Endothelial cell of umbilical vein (primary cell): ENCODE data around the gene NDUFAF2. TPM values are rescaled to one million over a fixed set of nuclear protein-coding genes. Genes with fewer than 3 reads are reported as not detected.

ENCODE experiments used
- BruUV-seq: library from RNA; stranded (reverse); fragments of 400-500 nt; replicated peaks from 2 replicates; lab custom pipeline; 2021; lab: Mats Ljungman, UMichigan
- CTCF ChIA-PET: fragments of 300-600, 350-600 bp; sonication (Branson Sonifier 250); formaldehyde crosslinking; loops from one replicate; lab custom pipeline; 2021; ENCODE audit warnings: antibody characterized with exemption, inconsistent platforms; lab: Charles Lee
- POLR2A ChIA-PET: fragments of 300-600, 350-600 bp; sonication (Branson Sonifier 250); formaldehyde crosslinking; loops from one replicate; lab custom pipeline; 2021; ENCODE audit warnings: antibody characterized with exemption, inconsistent platforms; lab: Charles Lee
- DNase-seq: peaks from one replicate; pipeline ENCODE4 v3.0.0-alpha.2; 2011; ENCODE audit warnings: low read depth, low spot score
- FAIRE-seq: peaks from 2 replicates; lab custom pipeline; 2011; peaks lifted over from hg19 to GRCh38; lab: Jason Lieb, UNC
- H2AFZ ChIP-seq: 2 replicates; pipeline ENCODE4 v1.6.0; 2012; ENCODE audit warnings: low read depth, low read length, control low read depth, inconsistent platforms
- H3K27ac ChIP-seq: 2 replicates; pipeline ENCODE4 v1.5.1; 2011; ENCODE audit warnings: low read depth, mild to moderate bottlenecking, control low read depth, low read length, moderate library complexity; ENCODE audit not compliant: insufficient read depth
- H3K27me3 ChIP-seq, 2 experiments: 2 replicates each; pipeline versions ENCODE4 v1.6.0 to v1.6.1; 2011; ENCODE audit warnings: low read length in 2 of 2, mixed read lengths in 1 of 2; ENCODE audit not compliant: control insufficient read depth in 2 of 2, insufficient read depth in 2 of 2
- H3K36me3 ChIP-seq, 2 experiments: 2 replicates in 1 of 2; 3 replicates in 1 of 2; pipeline ENCODE4 v1.5.1; 2011; ENCODE audit warnings: low read length in 2 of 2, mild to moderate bottlenecking in 1 of 2, moderate library complexity in 1 of 2; ENCODE audit not compliant: control insufficient read depth in 2 of 2, insufficient read depth in 2 of 2; ENCODE audit errors: extremely low read depth in 1 of 2
- H3K4me1 ChIP-seq: 3 replicates; pipeline ENCODE4 v1.5.1; 2011; ENCODE audit warnings: mild to moderate bottlenecking, low read length; ENCODE audit not compliant: control insufficient read depth, insufficient read depth; ENCODE audit errors: extremely low read depth
- H3K4me2 ChIP-seq: 2 replicates; pipeline ENCODE4 v1.6.1; 2011; ENCODE audit warnings: low read length, control low read depth, mixed read lengths; ENCODE audit not compliant: insufficient read depth
- H3K4me3 ChIP-seq, 3 experiments: fragments of 200-600 bp in 1 of 3; sonication (generic), shearing (Covaris generic) in 1 of 3; replicated peaks in 1 of 3; 2 replicates each; pipeline ENCODE4 v1.5.1; 2011 to 2016; ENCODE audit warnings: control low read depth in 3 of 3, low read length in 3 of 3, mild to moderate bottlenecking in 2 of 3, inconsistent platforms in 1 of 3, low read depth in 1 of 3, moderate library complexity in 1 of 3; ENCODE audit not compliant: insufficient read depth in 1 of 3
- H3K79me2 ChIP-seq: 2 replicates; pipeline ENCODE4 v1.6.0; 2012; ENCODE audit warnings: low read length, inconsistent platforms; ENCODE audit not compliant: control insufficient read depth, insufficient read depth
- H3K9ac ChIP-seq: replicated peaks from 2 replicates; pipeline ENCODE3; 2011; ENCODE audit warnings: low read length, control low read depth; ENCODE audit not compliant: insufficient read depth; ENCODE audit errors: extremely low read depth
- H3K9me1 ChIP-seq: replicated peaks from 3 replicates; pipeline ENCODE4 v1.6.0; 2011; ENCODE audit warnings: mild to moderate bottlenecking, low read length; ENCODE audit not compliant: control insufficient read depth, insufficient read depth; ENCODE audit errors: extremely low read depth
- H3K9me3 ChIP-seq: replicated peaks from 2 replicates; pipeline ENCODE4 v1.5.1; 2012; ENCODE audit warnings: low read length, inconsistent platforms; ENCODE audit not compliant: control insufficient read depth, insufficient read depth
- H4K20me1 ChIP-seq: replicated peaks from 2 replicates; pipeline ENCODE3; 2011; ENCODE audit warnings: mild to moderate bottlenecking, low read length; ENCODE audit not compliant: control insufficient read depth, insufficient read depth; ENCODE audit errors: extremely low read depth
- EZH2 ChIP-seq: IDR thresholded peaks from 2 replicates; pipeline ENCODE4 v1.6.1; 2012; ENCODE audit warnings: borderline replicate concordance, low read depth, mild to moderate bottlenecking, moderate library complexity, low read length, inconsistent platforms; ENCODE audit not compliant: severe bottlenecking
- FOS ChIP-seq: IDR thresholded peaks from 2 replicates; pipeline ENCODE4 v1.6.1; 2011; ENCODE audit warnings: mild to moderate bottlenecking, low read length, moderate library complexity, borderline replicate concordance; ENCODE audit not compliant: insufficient read depth
- GATA2 ChIP-seq: IDR thresholded peaks from 2 replicates; pipeline ENCODE4 v1.7.0; 2011; ENCODE audit warnings: low read depth, mild to moderate bottlenecking, moderate library complexity, mixed read lengths, low read length; ENCODE audit not compliant: insufficient read length, insufficient read depth
- JUN ChIP-seq: IDR thresholded peaks from 2 replicates; pipeline ENCODE4 v1.6.1; 2011; ENCODE audit warnings: borderline replicate concordance, low read depth; ENCODE audit not compliant: insufficient read length, insufficient read depth
- MYC ChIP-seq: IDR thresholded peaks from one replicate; pipeline ENCODE4 v1.6.1; 2011; ENCODE audit warnings: mild to moderate bottlenecking, low read depth, low read length
- POLR2A ChIP-seq: IDR thresholded peaks from 2 replicates; pipeline ENCODE4 v1.6.1; 2012; ENCODE audit warnings: low read depth, mild to moderate bottlenecking, control low read depth, low read length
- POLR2AphosphoS5 ChIP-seq: IDR thresholded peaks from 2 replicates; pipeline ENCODE4 v1.6.1; 2012; ENCODE audit warnings: low read depth, mild to moderate bottlenecking, control low read depth, low read length, moderate library complexity; ENCODE audit not compliant: insufficient read depth
- dilution Hi-C: fragments of 300-500 bp; cut with MboI; formaldehyde crosslinking; loops from one replicate; pipeline ENCODE4 v1.15.0; 2019; ENCODE audit warnings: low sequenced_read_pairs; ENCODE audit not compliant: extremely low pct_ligation_motif_present
- intact Hi-C: fragments of 100-400 bp; cut with micrococcal nuclease; formaldehyde crosslinking; loops from one replicate; pipeline ENCODE4 v1.10.0; 2022
- polyA plus RNA-seq, 4 experiments: library from polyadenylated mRNA; depleted of rRNA in 3 of 4; stranded (reverse) in 3 of 4; unstranded in 1 of 4; fragments of >200 nt; gene quantifications; 2 replicates each; pipeline versions ENCODE4 v1.2.1 to v1.2.3, GENCODE V29; 2011 to 2012; ENCODE audit warnings: missing spikeins in 1 of 4
- total RNA-seq: library from RNA; stranded (reverse); gene quantifications from 2 replicates; pipeline ENCODE4 v1.2.3, GENCODE V29; 2021
- TF ChIP-seq, protein P1 (sequence below), 2 donors: IDR thresholded peaks; 1 replicate in 1 of 2; 2 replicates in 1 of 2; pipeline ENCODE4 v1.5.1; 2011; ENCODE audit warnings: low read length in 2 of 2, mild to moderate bottlenecking in 2 of 2, moderate library complexity in 2 of 2, control low read depth in 1 of 2, inconsistent platforms in 1 of 2, low read depth in 1 of 2; ENCODE audit not compliant: insufficient read depth in 1 of 2; ENCODE audit errors: extremely low read depth in 1 of 2

Gene NDUFAF2
- total and polyA plus RNA-seq, 2 donors (not counting 3 experiments of a cell fraction or from before 2014, with no cell fraction given), result 10.7 to 39.9 TPM

DNA sequence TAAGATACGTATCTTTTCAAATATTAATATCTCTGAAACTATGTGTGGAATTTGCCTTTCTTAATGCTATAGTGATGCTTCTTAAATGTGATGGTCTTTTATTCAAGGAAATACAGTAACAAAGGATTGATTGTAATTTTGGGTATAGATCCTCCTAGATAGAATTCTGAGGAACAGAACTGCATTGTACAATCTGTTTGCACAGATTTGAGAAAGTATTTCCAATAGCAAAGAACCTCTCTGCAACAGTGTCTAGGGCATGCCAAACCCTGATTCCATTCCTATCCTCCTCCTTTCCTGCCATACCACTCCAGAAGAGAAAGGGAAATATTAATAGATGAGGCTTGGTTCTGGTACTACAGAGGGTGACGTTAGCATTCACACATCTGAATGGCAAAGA lies 206.9 kb downstream of the NDUFAF2 start:
- H3K27me3 ChIP-seq, result no peaks in the 10 kb centered on the region
- H3K9me1 ChIP-seq, result no peaks in the 10 kb centered on the region
- H3K4me3 ChIP-seq, result no peak overlapping the region
- FAIRE-seq (no peak), DNase-seq (no peak)
- no peak overlapping the region for H3K4me2 ChIP-seq
- H4K20me1 ChIP-seq, result no peaks in the 10 kb centered on the region
- dilution Hi-C loops, result no loop called here
- no peaks in the 10 kb centered on the region for H3K36me3 ChIP-seq
- ChIA-PET CTCF (no interaction called here), POLR2A (no interaction called here)
- intact Hi-C loops, result no loop called here
- H3K27ac ChIP-seq, result no peak overlapping the region
- no peaks in the 10 kb centered on the region for H3K4me1 ChIP-seq
- no peaks in the 10 kb centered on the region for H3K79me2 ChIP-seq
- no TSS peak for BruUV-seq
- H3K9ac ChIP-seq, result no peak overlapping the region
- no peaks in the 10 kb centered on the region for H3K9me3 ChIP-seq
- no peak overlapping the region for H2AFZ ChIP-seq
- no peak for TF ChIP-seq GATA2
- TF ChIP-seq POLR2A, result no peak
- TF ChIP-seq MYC, result no peak

DNA sequence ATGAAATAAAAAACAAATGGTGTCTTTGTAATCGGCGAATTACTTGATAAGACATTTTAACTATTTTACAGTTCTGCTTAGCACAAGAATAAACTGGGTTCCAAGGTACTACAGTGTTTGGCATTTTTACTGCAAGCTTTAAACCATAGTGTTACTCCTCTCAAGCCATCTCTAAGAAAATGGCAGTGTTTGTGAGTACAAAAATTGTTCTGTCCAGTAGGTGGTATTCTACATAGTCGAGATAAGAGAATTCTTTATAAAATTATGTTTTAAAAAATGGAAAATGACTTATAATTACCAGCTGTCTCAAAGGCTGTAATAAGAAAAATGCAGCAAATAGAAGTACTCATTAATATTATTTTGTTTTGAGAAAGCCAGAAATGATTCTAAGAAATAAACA lies 214.1 kb downstream of the NDUFAF2 start:
- POLR2A ChIA-PET, result no interaction called here
- no peak for FAIRE-seq
- dilution Hi-C loops, result no loop called here
- intact Hi-C loops, result loop anchor here (1.0 kb wide), 1 partner anchor 9 kb away; no protein-coding TSS in a partner anchor
- no peak overlapping the region for H2AFZ ChIP-seq
- no peak for TF ChIP-seq POLR2AphosphoS5
- TF ChIP-seq FOS, result no peak
- TF ChIP-seq POLR2A, result no peak
- TF ChIP-seq MYC, result no peak
- TF ChIP-seq EZH2, result no peak
- TF ChIP-seq JUN, result no peak
- TF ChIP-seq, protein P1, sequence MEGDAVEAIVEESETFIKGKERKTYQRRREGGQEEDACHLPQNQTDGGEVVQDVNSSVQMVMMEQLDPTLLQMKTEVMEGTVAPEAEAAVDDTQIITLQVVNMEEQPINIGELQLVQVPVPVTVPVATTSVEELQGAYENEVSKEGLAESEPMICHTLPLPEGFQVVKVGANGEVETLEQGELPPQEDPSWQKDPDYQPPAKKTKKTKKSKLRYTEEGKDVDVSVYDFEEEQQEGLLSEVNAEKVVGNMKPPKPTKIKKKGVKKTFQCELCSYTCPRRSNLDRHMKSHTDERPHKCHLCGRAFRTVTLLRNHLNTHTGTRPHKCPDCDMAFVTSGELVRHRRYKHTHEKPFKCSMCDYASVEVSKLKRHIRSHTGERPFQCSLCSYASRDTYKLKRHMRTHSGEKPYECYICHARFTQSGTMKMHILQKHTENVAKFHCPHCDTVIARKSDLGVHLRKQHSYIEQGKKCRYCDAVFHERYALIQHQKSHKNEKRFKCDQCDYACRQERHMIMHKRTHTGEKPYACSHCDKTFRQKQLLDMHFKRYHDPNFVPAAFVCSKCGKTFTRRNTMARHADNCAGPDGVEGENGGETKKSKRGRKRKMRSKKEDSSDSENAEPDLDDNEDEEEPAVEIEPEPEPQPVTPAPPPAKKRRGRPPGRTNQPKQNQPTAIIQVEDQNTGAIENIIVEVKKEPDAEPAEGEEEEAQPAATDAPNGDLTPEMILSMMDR (IDR thresholded peaks at IDR 0.05; ENCODE audit: extremely low read depth in 1 of 2, insufficient read depth in 1 of 2, low read depth in 1 of 2, low read length in 2 of 2), result no peak
- no peak for TF ChIP-seq GATA2
- no peak overlapping the region for H3K4me2 ChIP-seq
- no peak overlapping the region for H3K9ac ChIP-seq
- CTCF ChIA-PET, result interaction anchor here (0.7 to 1.7 kb wide), 9 partner anchors 10 to 353 kb away, joined by 3 to 7 read pairs (median 3); partner anchors contain the start of gene ZSWIM6
- H3K27ac ChIP-seq, result no peak overlapping the region
- no peak for DNase-seq
- no peaks in the 10 kb centered on the region for H3K27me3 ChIP-seq
- H3K36me3 ChIP-seq, result peaks cover 0 to 4% of the 10 kb centered on the region in 2 experiments
- H4K20me1 ChIP-seq, result no peaks in the 10 kb centered on the region
- H3K4me1 ChIP-seq, result peaks cover 15% of the 10 kb centered on the region
- H3K9me1 ChIP-seq, result no peaks in the 10 kb centered on the region
- H3K79me2 ChIP-seq, result peaks cover 34% of the 10 kb centered on the region
- no peak overlapping the region for H3K4me3 ChIP-seq
- H3K9me3 ChIP-seq, result no peaks in the 10 kb centered on the region
- BruUV-seq, result no TSS peak
